Smooth muscle cell of the pulmonary artery (primary cell): ENCODE measurements around the gene ARHGAP20. TPM values are rescaled to one million over a fixed set of nuclear protein-coding genes. Genes with fewer than 3 reads are reported as not detected.

Experiments used
- total RNA-seq: library from RNA; depleted of rRNA; stranded (reverse); fragments of >200 nt; gene quantifications from 2 replicates; pipeline ENCODE4 v1.2.3, GENCODE V29; 2014

Gene ARHGAP20
- 3.0 and 6.1 TPM in 2 replicates for total RNA-seq

GRCh38 chr11:110711776-110712658 is at the start of gene ARHGAP20:
TSS of gene ARHGAP20 (minus strand) at chr11:110712437. CDS start at chr11:110712231, 206 bp downstream.

